HepG2 (cell line): ENCODE data around the gene CLIP2. TPM values are rescaled to one million over a fixed set of nuclear protein-coding genes. Genes with fewer than 3 reads are reported as not detected.
A peak's percentile ranks its signal among the peaks of the same experiment; 100 is the strongest.

Experiments
- ATAC-seq: fragments of 200-7000 bp; cut with Tn5 transposase; 3 replicates; pipeline ENCODE4 v1.9.1; 2020; ENCODE audit warnings: mild to moderate bottlenecking, moderate library complexity
- BruUV-seq: library from RNA; stranded (reverse); fragments of 400-500 nt; replicated peaks from 2 replicates; lab custom pipeline; 2021; lab: Mats Ljungman, UMichigan
- CTCF ChIA-PET: fragments of 300-600 bp; formaldehyde crosslinking; extraction: SDS; loops from one replicate; lab custom pipeline; 2021; ENCODE audit warnings: low total read pairs, inconsistent platforms, low intra/inter-chr PET ratio; lab: Yijun Ruan, JAX
- POLR2A ChIA-PET: fragments of 350-600 bp; sonication (Branson Sonifier 250); formaldehyde crosslinking; loops from one replicate; lab custom pipeline; 2020; ENCODE audit warnings: antibody characterized with exemption, inconsistent platforms; lab: Yijun Ruan, JAX
- DNase-seq: peaks from one replicate; pipeline ENCODE4 v3.0.0-alpha.2; 2015; ENCODE audit warnings: low spot score
- FAIRE-seq: peaks from 3 replicates; lab custom pipeline; 2011; peaks lifted over from hg19 to GRCh38; lab: Jason Lieb, UNC
- H2AFZ ChIP-seq: one replicate; pipeline ENCODE4 v1.6.1; 2011; ENCODE audit warnings: low read length, inconsistent platforms
- H3K27ac ChIP-seq: fragments of 300-600 bp; 3 replicates; pipeline ENCODE4 v1.8.0; 2011; ENCODE audit warnings: mixed run types, mild to moderate bottlenecking, mixed read lengths, low read length, inconsistent platforms; ENCODE audit not compliant: insufficient read depth; ENCODE audit errors: extremely low read length
- H3K27me3 ChIP-seq, 2 experiments: fragments of 200-600 bp in 1 of 2; 2 replicates in 1 of 2; 3 replicates in 1 of 2; pipeline versions ENCODE4 v1.6.0 to v1.8.0; 2011; ENCODE audit warnings: low read length in 2 of 2, mild to moderate bottlenecking in 2 of 2, moderate library complexity in 2 of 2, inconsistent platforms in 1 of 2; ENCODE audit not compliant: insufficient read depth in 2 of 2, control insufficient read depth in 1 of 2
- H3K36me3 ChIP-seq, 2 experiments: fragments of 200-600 bp in 1 of 2; replicated peaks in 1 of 2; 2 replicates in 1 of 2; 3 replicates in 1 of 2; pipeline versions ENCODE4 v1.5.1 to v1.8.0; 2011; ENCODE audit warnings: low read length in 2 of 2, inconsistent platforms in 1 of 2; ENCODE audit not compliant: insufficient read depth in 2 of 2, control insufficient read depth in 1 of 2
- H3K4me1 ChIP-seq: 2 replicates; pipeline ENCODE4 v1.5.1; 2012; ENCODE audit warnings: low read length, inconsistent platforms; ENCODE audit not compliant: insufficient read depth
- H3K4me2 ChIP-seq: 2 replicates; pipeline ENCODE4 v1.6.0; 2011; ENCODE audit warnings: low read depth, low read length, inconsistent platforms
- H3K4me3 ChIP-seq, 3 experiments: fragments of 200-600 bp in 1 of 3; sonication (generic), shearing (Covaris generic) in 1 of 3; replicated peaks in 1 of 3; 2 replicates each; pipeline ENCODE4 v1.5.1; 2011 to 2016; ENCODE audit warnings: low read length in 3 of 3, inconsistent platforms in 2 of 3, low read depth in 2 of 3, mild to moderate bottlenecking in 2 of 3, control low read depth in 1 of 3, mixed read lengths in 1 of 3; ENCODE audit not compliant: insufficient read depth in 1 of 3
- H3K79me2 ChIP-seq: one replicate; pipeline ENCODE4 v1.6.1; 2011; ENCODE audit warnings: low read length, inconsistent platforms; ENCODE audit not compliant: insufficient read depth
- H3K9ac ChIP-seq: 2 replicates; pipeline ENCODE4 v1.6.0; 2011; ENCODE audit warnings: mild to moderate bottlenecking, low read depth, low read length, inconsistent platforms; ENCODE audit not compliant: insufficient read depth
- H3K9me3 ChIP-seq: 2 replicates; pipeline ENCODE4 v1.5.1; 2012; ENCODE audit warnings: mild to moderate bottlenecking, low read length
- H4K20me1 ChIP-seq: 2 replicates; pipeline ENCODE4 v1.6.0; 2011; ENCODE audit warnings: inconsistent platforms, mild to moderate bottlenecking, low read length, moderate library complexity; ENCODE audit not compliant: insufficient read depth
- CREBL2 ChIP-seq: sonication (generic); formaldehyde crosslinking; IDR thresholded peaks from 2 replicates; pipeline ENCODE4 v1.8.1; 2023; ENCODE audit warnings: missing genetic modification reagents, mild to moderate bottlenecking, borderline replicate concordance
- FOXP4 ChIP-seq: sonication (generic); formaldehyde crosslinking; IDR thresholded peaks from 2 replicates; pipeline ENCODE4 v1.4.0; 2020; ENCODE audit warnings: missing genetic modification reagents
- GATA4 ChIP-seq: sonication (generic); IDR thresholded peaks from 2 replicates; pipeline ENCODE4 v1.6.1; 2016; ENCODE audit warnings: antibody characterized with exemption, low read depth, borderline replicate concordance
- MBNL3 ChIP-seq: fragments of 250-450 bp; sonication (Bioruptor Pico); conservative IDR thresholded peaks from 2 replicates; pipeline ENCODE4 v1.8.0; 2022; ENCODE audit warnings: mild to moderate bottlenecking, inconsistent platforms
- SRSF1 ChIP-seq: fragments of 200-400 bp; formaldehyde crosslinking; optimal IDR thresholded peaks from 2 replicates; pipeline ENCODE3; 2017; ENCODE audit warnings: mild to moderate bottlenecking, low read depth, low read length, moderate library complexity
- TOE1 ChIP-seq: sonication (generic); formaldehyde crosslinking; IDR thresholded peaks from 2 replicates; pipeline ENCODE4 v1.4.0; 2020; ENCODE audit warnings: mild to moderate bottlenecking, missing genetic modification reagents
- TRAFD1 ChIP-seq: sonication (generic); formaldehyde crosslinking; IDR thresholded peaks from 2 replicates; pipeline ENCODE4 v1.5.1; 2020; ENCODE audit warnings: missing genetic modification reagents, mild to moderate bottlenecking, borderline replicate concordance
- ZFP41 ChIP-seq: sonication (generic); formaldehyde crosslinking; IDR thresholded peaks from 2 replicates; pipeline ENCODE4 v1.4.0; 2020; ENCODE audit warnings: mild to moderate bottlenecking, missing genetic modification reagents, borderline replicate concordance
- ZNF10 ChIP-seq: sonication (generic); formaldehyde crosslinking; IDR thresholded peaks from 2 replicates; pipeline ENCODE4 v1.4.0; 2020; ENCODE audit warnings: mild to moderate bottlenecking, low read depth, missing genetic modification reagents, borderline replicate concordance
- ZNF224 ChIP-seq: sonication (generic); formaldehyde crosslinking; IDR thresholded peaks from 2 replicates; pipeline ENCODE4 v1.5.0; 2020; ENCODE audit warnings: mild to moderate bottlenecking, missing genetic modification reagents
- ZNF343 ChIP-seq: sonication (generic); formaldehyde crosslinking; IDR thresholded peaks from 2 replicates; pipeline ENCODE4 v1.4.0; 2020; ENCODE audit warnings: mild to moderate bottlenecking, missing genetic modification reagents
- WGBS: methylation state at CpG from one replicate; pipeline ENCODE4 v1.1.6; 2017; ENCODE audit warnings: low lambda C conversion rate; 5-methylcytosine and 5-hydroxymethylcytosine counted together
- in situ Hi-C: cut with HindIII; loops from 2 replicates; pipeline ENCODE4 v1.10.0; 2017; ENCODE audit warnings: low pct_unique_long_range_greater_than_20kb; ENCODE audit not compliant: extremely low pct_ligation_motif_present
- intact Hi-C: fragments of 100-400 bp; cut with micrococcal nuclease; formaldehyde crosslinking; loops from one replicate; pipeline ENCODE4 v1.10.0; 2022; ENCODE audit not compliant: unreplicated experiment
- polyA plus RNA-seq, 8 experiments: library from polyadenylated mRNA; depleted of rRNA in 3 of 8; stranded (reverse) in 7 of 8; unstranded in 1 of 8; fragments of >200 nt; fragmentation: Illumina TruSeq in 4 of 8; extraction: Trizol in 4 of 8; gene quantifications; 2 replicates each; pipeline versions ENCODE4 v1.2.1 to v1.2.3, GENCODE V29; 2011 to 2016; ENCODE audit warnings: low read depth in 4 of 8, missing spikeins in 1 of 8, mixed read lengths in 1 of 8; ENCODE audit not compliant: insufficient read depth in 1 of 8
- total RNA-seq, 5 experiments: library from RNA; depleted of rRNA; stranded (reverse); fragments of >200 nt; fragmentation: Illumina TruSeq; extraction: Trizol; gene quantifications; 2 replicates each; pipeline ENCODE4 v1.2.3, GENCODE V29; 2016; ENCODE audit warnings: low read depth in 1 of 5
- TF ChIP-seq, protein P1 (sequence below): sonication (generic); formaldehyde crosslinking; IDR thresholded peaks from 2 replicates; pipeline ENCODE4 v1.8.0; 2022; ENCODE audit warnings: mild to moderate bottlenecking, missing genetic modification reagents

CLIP2 gene
- total and polyA plus RNA-seq, 2 of the 13 experiments (the other 11 are each of a cell fraction or from before 2014, with no cell fraction given) = 6.5 to 17.4 TPM

DNA sequence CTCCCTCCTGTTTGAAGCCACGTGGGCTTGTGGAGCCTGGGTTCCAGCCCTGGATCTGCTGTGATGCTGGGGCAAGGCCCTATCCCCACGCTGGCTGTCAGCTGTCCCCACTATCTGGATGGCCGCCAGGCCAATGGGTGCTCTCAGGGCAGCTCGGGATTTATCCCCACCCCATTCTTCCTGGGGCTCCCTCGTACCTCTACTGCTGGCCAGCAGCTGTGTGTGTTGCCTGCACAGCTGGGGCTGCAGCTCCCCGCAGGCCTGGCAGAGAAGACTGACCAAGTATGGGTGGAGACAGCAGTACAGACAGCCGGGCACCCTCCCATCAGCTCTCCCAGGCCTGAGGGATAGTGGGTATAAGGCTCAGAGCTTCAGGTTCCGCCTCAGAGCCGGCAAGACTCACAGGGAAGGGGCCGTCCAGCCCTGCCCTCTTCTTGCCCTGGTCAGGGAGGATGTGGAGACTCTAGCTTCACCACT lies 13.6 kb downstream of the CLIP2 start:
- no peaks in the 10 kb centered on the region for H3K27me3 ChIP-seq
- H2AFZ ChIP-seq = no peak overlapping the region
- DNase-seq (no peak), ATAC-seq (peak; percentile 19; the same call in 2 of the 3 replicates), FAIRE-seq (no peak)
- ChIA-PET POLR2A (no interaction called here), CTCF (no interaction called here)
- no peak overlapping the region for H3K4me3 ChIP-seq
- WGBS = 89% methylated on average over 3 of the region's 10 CpGs
- no peak overlapping the region for H3K9ac ChIP-seq
- peaks cover 1% of the 10 kb centered on the region in 2 experiments; a peak in 1 of 5 replicates for H3K36me3 ChIP-seq
- intact Hi-C loops = no loop called here
- no peak overlapping the region for H3K27ac ChIP-seq
- in situ Hi-C loops = no loop called here
- H4K20me1 ChIP-seq = peaks cover 13% of the 10 kb centered on the region; the same call in 1 of the 2 replicates
- no peaks in the 10 kb centered on the region for H3K9me3 ChIP-seq
- peaks cover 11% of the 10 kb centered on the region; the same call in 1 of the 2 replicates for H3K4me1 ChIP-seq
- H3K79me2 ChIP-seq = peaks cover 31% of the 10 kb centered on the region
- H3K4me2 ChIP-seq = no peak overlapping the region
- no TSS peak for BruUV-seq
- no peak for TF ChIP-seq TOE1 (CRISPR knock-in tag)
- TF ChIP-seq CREBL2 (CRISPR knock-in tag) = no peak
- no peak for TF ChIP-seq FOXP4 (CRISPR knock-in tag)

- Histone ChIP-seq H3K4me2 (no peak overlapping the region), H3K27ac (no peak overlapping the region), H3K79me2 (peaks cover 23% of the 10 kb centered on the region), H4K20me1 (peaks cover 19% of the 10 kb centered on the region; the same call in 1 of the 2 replicates), H3K9me3 (no peaks in the 10 kb centered on the region), H3K9ac (no peak overlapping the region), H3K4me3 (no peak overlapping the region), H2AFZ (no peak overlapping the region), H3K4me1 (peaks cover 11% of the 10 kb centered on the region; the same call in 1 of the 2 replicates), H3K36me3 (0 out of 5 replicates have a peak, but pooled peaks cover 1 to 5% of the 10 kb centered on the region in 2 experiments), H3K27me3 (no peaks in the 10 kb centered on the region)
- FAIRE-seq (no peak), DNase-seq (no peak), ATAC-seq (no peak)
- no TSS peak for BruUV-seq
- WGBS = 86% methylated on average over 2 of the region's 2 CpGs
- ChIA-PET POLR2A (no interaction called here), CTCF (no interaction called here)
- intact Hi-C loops (no loop called here), in situ Hi-C loops (no loop called here)
- no peak for TF ChIP-seq ZNF10
- TF ChIP-seq ZFP41 (CRISPR knock-in tag) = no peak
- TF ChIP-seq, protein P1, sequence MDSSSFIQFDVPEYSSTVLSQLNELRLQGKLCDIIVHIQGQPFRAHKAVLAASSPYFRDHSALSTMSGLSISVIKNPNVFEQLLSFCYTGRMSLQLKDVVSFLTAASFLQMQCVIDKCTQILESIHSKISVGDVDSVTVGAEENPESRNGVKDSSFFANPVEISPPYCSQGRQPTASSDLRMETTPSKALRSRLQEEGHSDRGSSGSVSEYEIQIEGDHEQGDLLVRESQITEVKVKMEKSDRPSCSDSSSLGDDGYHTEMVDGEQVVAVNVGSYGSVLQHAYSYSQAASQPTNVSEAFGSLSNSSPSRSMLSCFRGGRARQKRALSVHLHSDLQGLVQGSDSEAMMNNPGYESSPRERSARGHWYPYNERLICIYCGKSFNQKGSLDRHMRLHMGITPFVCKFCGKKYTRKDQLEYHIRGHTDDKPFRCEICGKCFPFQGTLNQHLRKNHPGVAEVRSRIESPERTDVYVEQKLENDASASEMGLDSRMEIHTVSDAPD (CRISPR knock-in tag) = no peak
- TF ChIP-seq GATA4 = no peak
- TF ChIP-seq SRSF1 = no peak
- TF ChIP-seq ZNF224 (CRISPR knock-in tag) = no peak
- no peak for TF ChIP-seq MBNL3
- TF ChIP-seq TRAFD1 = no peak
- TF ChIP-seq ZNF343 (CRISPR knock-in tag) = no peak
Observed at GRCh38 chr7:74304550-74304949, 15.3 kb downstream of the CLIP2 start.
